ENCODE results near the gene ARID3B. TPM values are rescaled to one million over a fixed set of nuclear protein-coding genes. Genes with fewer than 3 reads are reported as not detected.

ARID3B gene
- total and polyA plus RNA-seq, 2 of the 13 experiments (the other 11 are each of a cell fraction or from before 2014, with no cell fraction given) = 5.3 to 12.8 TPM

DNA sequence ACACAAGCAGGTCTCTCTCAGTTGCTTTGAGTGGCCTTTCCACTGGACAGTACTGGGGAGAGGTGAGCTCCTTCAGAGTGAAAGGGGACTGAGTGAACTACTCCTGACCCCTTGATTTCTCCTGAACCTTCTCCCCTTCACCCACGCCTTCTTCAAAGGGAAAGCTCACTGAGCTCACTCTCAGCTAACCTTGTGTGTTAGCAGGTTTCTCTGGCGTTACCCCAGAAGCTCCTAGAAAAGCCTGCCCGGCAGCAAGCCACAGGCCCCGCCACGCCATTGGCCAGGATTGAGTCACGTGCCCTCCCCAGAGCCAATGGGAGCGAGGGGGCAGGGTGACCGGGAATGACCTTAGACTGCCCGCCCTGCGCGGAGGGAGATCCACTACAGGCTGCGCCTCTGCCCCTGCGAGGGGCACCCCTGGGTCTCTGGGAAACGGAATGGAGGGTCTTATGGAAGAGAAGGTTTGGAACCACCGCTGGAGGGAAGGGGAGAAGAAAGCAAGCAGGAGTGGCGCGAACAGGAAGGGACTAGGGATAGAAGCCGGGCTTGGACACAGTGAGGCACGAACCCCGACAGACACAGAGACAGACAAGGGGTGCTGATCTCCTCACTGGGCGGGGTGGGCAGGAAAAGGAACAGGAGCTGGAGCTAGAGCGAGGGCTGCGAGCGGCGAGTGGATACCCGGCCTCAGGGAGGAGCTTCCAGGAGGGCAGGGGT lies 57.3 kb downstream of the ARID3B start (continued):
- TF ChIP-seq, protein P1, sequence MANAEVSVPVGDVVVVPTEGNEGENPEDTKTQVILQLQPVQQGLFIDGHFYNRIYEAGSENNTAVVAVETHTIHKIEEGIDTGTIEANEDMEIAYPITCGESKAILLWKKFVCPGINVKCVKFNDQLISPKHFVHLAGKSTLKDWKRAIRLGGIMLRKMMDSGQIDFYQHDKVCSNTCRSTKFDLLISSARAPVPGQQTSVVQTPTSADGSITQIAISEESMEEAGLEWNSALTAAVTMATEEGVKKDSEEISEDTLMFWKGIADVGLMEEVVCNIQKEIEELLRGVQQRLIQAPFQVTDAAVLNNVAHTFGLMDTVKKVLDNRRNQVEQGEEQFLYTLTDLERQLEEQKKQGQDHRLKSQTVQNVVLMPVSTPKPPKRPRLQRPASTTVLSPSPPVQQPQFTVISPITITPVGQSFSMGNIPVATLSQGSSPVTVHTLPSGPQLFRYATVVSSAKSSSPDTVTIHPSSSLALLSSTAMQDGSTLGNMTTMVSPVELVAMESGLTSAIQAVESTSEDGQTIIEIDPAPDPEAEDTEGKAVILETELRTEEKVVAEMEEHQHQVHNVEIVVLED (CRISPR knock-in tag; IDR thresholded peaks at IDR 0.05; ENCODE audit: borderline replicate concordance) = no peak; the same call in 1 of the 2 replicates
- TF ChIP-seq ZNF773 (CRISPR knock-in tag; IDR thresholded peaks at IDR 0.05; ENCODE audit: borderline replicate concordance) (no peak), KLF9 (CRISPR knock-in tag; IDR thresholded peaks at IDR 0.05; ENCODE audit: low read depth) (no peak), SOX5 (CRISPR knock-in tag; IDR thresholded peaks at IDR 0.05; ENCODE audit: borderline replicate concordance) (no peak), MAZ (IDR thresholded peaks at IDR 0.05; ENCODE audit: borderline replicate concordance, low read depth, low read length) (no peak), MAZ (CRISPR knock-in tag; IDR thresholded peaks at IDR 0.05; ENCODE audit: low read depth) (peak; percentile 66), MBD4 (IDR thresholded peaks at IDR 0.05; ENCODE audit: borderline replicate concordance, low read length) (no peak), TOPORS (CRISPR knock-in tag; IDR thresholded peaks at IDR 0.05) (no peak), EP300 (IDR thresholded peaks at IDR 0.05; ENCODE audit: low read depth in 2 of 2, low read length in 2 of 2) (peak in 1 of 2 experiments; percentile 45; a peak in 1 of 4 replicates), EP300 (CRISPR knock-in tag; IDR thresholded peaks at IDR 0.05; ENCODE audit: borderline replicate concordance) (no peak), CREM (IDR thresholded peaks at IDR 0.05) (no peak; the same call in 1 of the 2 replicates), CREM (CRISPR knock-in tag; IDR thresholded peaks at IDR 0.05) (no peak), ZNF496 (CRISPR knock-in tag; IDR thresholded peaks at IDR 0.05; ENCODE audit: insufficient replicate concordance) (no peak), ZZZ3 (CRISPR knock-in tag; IDR thresholded peaks at IDR 0.05; ENCODE audit: borderline replicate concordance) (no peak), ZNF44 (CRISPR knock-in tag; IDR thresholded peaks at IDR 0.05) (no peak), ZNF781 (CRISPR knock-in tag; IDR thresholded peaks at IDR 0.05; ENCODE audit: borderline replicate concordance, not compliant biosample characterization) (no peak)
- TF ChIP-seq, protein P2, sequence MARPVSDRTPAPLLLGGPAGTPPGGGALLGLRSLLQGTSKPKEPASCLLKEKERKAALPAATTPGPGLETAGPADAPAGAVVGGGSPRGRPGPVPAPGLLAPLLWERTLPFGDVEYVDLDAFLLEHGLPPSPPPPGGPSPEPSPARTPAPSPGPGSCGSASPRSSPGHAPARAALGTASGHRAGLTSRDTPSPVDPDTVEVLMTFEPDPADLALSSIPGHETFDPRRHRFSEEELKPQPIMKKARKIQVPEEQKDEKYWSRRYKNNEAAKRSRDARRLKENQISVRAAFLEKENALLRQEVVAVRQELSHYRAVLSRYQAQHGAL (CRISPR knock-in tag; IDR thresholded peaks at IDR 0.05; ENCODE audit: not compliant biosample characterization) = no peak
- TF ChIP-seq, protein P3, sequence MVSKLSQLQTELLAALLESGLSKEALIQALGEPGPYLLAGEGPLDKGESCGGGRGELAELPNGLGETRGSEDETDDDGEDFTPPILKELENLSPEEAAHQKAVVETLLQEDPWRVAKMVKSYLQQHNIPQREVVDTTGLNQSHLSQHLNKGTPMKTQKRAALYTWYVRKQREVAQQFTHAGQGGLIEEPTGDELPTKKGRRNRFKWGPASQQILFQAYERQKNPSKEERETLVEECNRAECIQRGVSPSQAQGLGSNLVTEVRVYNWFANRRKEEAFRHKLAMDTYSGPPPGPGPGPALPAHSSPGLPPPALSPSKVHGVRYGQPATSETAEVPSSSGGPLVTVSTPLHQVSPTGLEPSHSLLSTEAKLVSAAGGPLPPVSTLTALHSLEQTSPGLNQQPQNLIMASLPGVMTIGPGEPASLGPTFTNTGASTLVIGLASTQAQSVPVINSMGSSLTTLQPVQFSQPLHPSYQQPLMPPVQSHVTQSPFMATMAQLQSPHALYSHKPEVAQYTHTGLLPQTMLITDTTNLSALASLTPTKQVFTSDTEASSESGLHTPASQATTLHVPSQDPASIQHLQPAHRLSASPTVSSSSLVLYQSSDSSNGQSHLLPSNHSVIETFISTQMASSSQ (IDR thresholded peaks at IDR 0.05; ENCODE audit: low read depth) = no peak
- TF ChIP-seq, protein P3 (CRISPR knock-in tag; IDR thresholded peaks at IDR 0.05; ENCODE audit: borderline replicate concordance) = peak; percentile 64; the same call in 1 of the 2 replicates
- TF ChIP-seq, protein P4, sequence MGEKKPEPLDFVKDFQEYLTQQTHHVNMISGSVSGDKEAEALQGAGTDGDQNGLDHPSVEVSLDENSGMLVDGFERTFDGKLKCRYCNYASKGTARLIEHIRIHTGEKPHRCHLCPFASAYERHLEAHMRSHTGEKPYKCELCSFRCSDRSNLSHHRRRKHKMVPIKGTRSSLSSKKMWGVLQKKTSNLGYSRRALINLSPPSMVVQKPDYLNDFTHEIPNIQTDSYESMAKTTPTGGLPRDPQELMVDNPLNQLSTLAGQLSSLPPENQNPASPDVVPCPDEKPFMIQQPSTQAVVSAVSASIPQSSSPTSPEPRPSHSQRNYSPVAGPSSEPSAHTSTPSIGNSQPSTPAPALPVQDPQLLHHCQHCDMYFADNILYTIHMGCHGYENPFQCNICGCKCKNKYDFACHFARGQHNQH (CRISPR knock-in tag; IDR thresholded peaks at IDR 0.05) = peak; percentile 87

Measured in HepG2 (cell line).